Fibroblast of mammary gland (primary cell): ENCODE results near the gene STAB1.

Experiments
- DNase-seq: peaks from one replicate; pipeline ENCODE4 v3.0.0-alpha.2; 2010; ENCODE audit warnings: low read depth
- H3K4me3 ChIP-seq: 2 replicates; pipeline ENCODE4 v1.5.1; 2011; ENCODE audit warnings: low read depth, mild to moderate bottlenecking, low read length, moderate library complexity; ENCODE audit not compliant: control insufficient read depth
- TF ChIP-seq, protein P1 (sequence below): conservative IDR thresholded peaks from 2 replicates; pipeline ENCODE4 v1.5.1; 2011; ENCODE audit warnings: low read depth, low read length, inconsistent platforms; ENCODE audit not compliant: control insufficient read depth, insufficient read depth

STAB1 gene

DNA sequence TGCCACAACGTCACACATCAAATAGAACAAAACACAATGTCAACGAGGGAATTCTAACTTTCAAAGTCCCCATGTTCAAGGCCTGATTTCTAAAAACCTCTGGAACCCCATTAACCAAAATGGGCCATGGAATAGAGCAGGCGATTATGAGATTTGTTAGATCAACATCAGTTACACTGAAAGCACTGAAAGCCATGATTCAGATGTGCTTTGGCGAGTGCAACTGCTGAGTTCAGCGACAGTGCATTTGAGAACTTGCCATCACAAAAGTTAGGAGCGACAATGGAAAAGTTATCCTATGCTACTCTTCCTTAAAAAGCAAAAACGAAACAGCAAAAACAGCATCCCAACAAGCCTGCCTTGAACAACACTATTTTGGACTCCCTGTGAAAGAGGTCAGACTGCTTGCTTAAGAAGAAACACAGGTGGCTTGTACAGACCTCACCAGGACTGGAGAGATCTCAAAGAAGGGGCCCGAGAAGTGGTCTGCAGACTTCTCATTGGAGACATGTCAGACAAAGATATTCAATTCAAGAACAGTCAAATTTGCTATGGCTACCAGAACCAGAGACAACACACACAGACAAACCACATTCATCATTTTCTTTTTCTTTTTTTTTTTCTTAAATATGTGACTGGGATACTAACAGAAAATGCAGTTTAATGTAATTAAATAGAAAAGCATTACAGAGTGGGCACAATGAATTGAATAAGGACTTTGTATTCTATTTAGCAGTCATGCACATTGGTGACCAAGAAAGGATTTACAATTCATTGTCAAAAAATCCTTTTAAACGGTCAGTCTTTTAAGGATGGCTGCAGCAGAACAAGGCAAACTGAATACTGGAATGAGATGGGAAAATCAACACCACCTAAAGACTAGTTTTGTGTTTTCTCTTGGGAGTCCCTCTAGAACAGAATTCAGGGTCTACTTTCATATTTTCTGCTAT, 62.1 kb downstream of the STAB1 start:
- no peak for DNase-seq
- TF ChIP-seq, protein P1, sequence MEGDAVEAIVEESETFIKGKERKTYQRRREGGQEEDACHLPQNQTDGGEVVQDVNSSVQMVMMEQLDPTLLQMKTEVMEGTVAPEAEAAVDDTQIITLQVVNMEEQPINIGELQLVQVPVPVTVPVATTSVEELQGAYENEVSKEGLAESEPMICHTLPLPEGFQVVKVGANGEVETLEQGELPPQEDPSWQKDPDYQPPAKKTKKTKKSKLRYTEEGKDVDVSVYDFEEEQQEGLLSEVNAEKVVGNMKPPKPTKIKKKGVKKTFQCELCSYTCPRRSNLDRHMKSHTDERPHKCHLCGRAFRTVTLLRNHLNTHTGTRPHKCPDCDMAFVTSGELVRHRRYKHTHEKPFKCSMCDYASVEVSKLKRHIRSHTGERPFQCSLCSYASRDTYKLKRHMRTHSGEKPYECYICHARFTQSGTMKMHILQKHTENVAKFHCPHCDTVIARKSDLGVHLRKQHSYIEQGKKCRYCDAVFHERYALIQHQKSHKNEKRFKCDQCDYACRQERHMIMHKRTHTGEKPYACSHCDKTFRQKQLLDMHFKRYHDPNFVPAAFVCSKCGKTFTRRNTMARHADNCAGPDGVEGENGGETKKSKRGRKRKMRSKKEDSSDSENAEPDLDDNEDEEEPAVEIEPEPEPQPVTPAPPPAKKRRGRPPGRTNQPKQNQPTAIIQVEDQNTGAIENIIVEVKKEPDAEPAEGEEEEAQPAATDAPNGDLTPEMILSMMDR = no peak
- no peak overlapping the region for H3K4me3 ChIP-seq

DNA sequence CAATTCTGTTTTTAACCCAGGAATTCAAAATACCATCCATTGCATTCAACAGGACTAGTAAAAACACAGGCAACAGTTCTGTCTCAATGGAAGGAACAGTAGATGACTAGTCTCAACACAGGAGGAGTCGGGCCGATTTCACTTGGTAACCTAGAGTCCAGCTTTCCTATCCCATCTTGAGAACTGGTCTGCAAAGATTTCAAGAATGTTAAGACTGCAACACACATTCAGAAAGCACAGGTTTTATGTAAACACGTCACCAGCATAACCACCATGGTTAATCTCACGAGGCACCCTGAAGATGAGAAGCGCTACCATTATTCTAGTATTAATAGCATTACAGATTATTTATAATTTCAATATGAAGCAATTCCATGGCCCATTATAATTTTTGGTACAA, 63.3 kb downstream of the STAB1 start:
- TF ChIP-seq, protein P1 = no peak
- DNase-seq = no peak
- H3K4me3 ChIP-seq = no peak overlapping the region

DNA sequence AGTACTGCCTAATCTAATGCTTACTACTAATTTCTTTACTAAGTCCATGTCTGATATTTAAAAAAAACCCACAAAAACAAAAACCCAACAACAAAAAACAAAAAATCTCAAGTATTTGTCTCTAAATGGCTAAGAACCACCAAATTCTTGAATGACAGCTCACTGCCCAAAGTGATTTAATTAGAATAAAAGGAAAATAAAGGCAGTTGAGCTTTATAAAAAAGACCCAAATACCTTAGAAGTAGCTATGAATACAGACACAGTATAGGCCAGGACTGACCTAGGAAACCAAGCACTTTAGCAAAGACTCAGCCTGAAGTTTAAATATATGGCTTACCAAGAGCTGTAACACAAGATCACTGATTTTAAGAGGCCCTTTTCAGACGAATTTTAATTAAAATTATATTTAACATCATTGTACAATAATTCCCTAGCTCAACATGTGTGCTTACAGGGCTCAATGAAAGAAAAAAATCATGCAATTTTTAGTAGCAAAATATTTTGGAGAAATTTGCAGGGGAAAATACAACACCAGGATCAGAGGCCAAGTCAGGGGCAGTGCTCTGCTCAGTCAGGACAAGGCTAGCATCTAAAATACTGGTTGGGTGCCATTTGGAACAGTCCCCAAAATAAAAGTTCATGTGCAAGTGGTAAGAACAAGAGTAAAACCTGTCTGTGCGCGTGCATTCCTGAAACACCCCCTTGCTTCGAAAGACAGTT, 66.0 kb downstream of the STAB1 start:
- DNase-seq = no peak
- TF ChIP-seq, protein P1 = no peak
- H3K4me3 ChIP-seq = no peak overlapping the region

DNA sequence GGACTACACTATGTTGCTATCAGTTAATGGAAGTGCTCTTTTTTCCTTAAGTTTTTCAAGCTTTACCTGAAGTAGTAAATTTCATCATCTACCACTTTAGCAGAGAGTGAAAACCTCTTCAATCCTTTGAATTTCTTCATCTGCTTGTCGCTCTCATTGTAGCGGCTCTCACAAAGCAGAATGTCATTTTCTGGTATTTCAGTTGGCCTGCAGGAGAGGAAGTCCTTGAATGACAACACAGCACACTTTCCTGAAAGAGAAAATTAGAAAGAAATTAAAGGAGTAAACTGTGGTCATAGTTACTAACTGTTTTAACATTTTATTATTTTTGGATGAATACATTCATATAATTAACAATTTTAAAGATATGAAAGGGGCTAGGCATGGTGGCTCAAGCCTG, 68.8 kb downstream of the STAB1 start:
- no peak overlapping the region for H3K4me3 ChIP-seq
- no peak for DNase-seq
- TF ChIP-seq, protein P1 = no peak

DNA sequence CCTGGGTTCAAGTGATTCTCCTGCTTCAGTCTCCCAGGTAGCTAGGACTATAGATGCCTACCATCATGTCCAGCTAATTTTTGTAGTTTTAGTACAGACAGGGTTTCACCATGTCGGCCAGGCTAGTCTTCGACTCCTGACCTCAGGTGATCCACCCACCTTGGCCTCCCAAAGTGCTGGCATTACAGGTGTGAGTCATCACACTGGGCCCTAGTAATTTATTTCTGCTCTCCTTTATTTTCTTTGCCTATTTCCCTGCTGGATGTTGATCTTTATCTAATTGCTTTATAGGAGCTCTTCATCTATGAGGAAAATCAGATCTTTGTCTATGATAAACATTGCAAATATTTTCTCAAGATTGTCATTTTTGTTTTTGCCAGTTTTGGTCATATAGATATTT, 72.9 kb downstream of the STAB1 start:
- no peak for DNase-seq
- TF ChIP-seq, protein P1 = no peak
- no peak overlapping the region for H3K4me3 ChIP-seq

DNA sequence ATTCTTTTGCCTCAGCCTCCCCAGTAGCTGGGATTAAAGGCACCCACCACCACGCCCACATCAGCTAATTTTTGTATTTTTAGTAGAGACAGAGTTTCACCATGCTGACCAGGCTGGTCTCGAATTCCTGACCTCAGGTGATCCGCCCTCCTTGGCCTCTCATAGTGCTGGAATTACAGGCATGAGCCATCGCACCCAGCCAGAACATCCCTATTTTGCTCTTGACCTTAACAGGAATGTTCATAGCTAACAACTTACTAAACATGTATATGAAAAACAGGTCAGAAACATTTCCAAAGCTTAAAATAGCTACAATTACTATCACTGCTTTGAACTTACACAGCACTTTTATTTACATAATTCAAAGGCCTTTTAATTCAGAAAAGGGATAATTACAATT, 74.9 kb downstream of the STAB1 start:
- TF ChIP-seq, protein P1 = no peak
- DNase-seq = peak; percentile 17
- no peak overlapping the region for H3K4me3 ChIP-seq
